ENCODE measurements around the gene NEMP1. TPM values are rescaled to one million over a fixed set of nuclear protein-coding genes. Genes with fewer than 3 reads are reported as not detected.

Gene NEMP1
- total RNA-seq, 1 experiment from 2014 or later = 36.6 TPM

DNA sequence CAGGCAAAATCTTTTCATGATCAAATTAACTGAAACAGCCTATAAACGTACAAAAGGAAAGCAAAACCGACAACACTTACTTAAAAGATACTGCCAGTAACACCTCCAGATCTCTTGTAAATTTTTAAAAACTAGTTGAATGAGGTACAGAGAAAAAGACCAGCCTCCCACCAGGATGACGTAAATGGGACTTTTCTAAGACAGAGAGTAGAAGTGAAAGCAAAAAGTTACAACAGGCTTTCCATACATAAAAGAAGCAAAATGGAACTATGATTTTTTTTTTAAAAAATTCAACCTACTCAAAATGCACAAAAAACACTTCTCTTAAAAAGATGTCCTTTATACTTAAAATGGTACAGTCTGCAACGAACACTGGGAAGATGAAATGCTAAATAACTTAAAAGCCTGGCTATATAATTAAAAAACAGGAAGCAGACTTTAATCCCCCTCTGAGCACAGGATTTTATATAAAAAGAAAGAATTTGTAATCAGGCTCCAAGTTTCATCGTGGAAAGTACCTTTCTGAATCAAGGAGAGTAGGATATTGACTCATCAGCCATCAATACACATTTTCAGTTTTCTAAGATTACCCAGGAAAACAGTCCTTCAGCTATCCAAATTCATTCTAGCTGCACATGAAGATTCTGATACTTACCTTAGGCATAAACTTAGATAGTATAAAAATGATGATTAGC lies 14.5 kb downstream of the NEMP1 start:
- no peak overlapping the region for H2AFZ ChIP-seq
- DNase-seq = no peak
- H3F3A ChIP-seq (ENCODE audit: insufficient read depth, low read depth) = peaks cover 9% of the 10 kb centered on the region; the same call in 1 of the 2 replicates
- H3K9me2 ChIP-seq (ENCODE audit: insufficient read depth) = no peaks in the 10 kb centered on the region
- TF ChIP-seq CTCF (conservative IDR thresholded peaks at IDR 0.05) = no peak
- no peak for TF ChIP-seq EZH2 (IDR thresholded peaks at IDR 0.05; ENCODE audit: low read depth)
- no peaks in the 10 kb centered on the region for H3K27me3 ChIP-seq (ENCODE audit: insufficient read depth, low read depth)
- ChIA-PET POLR2A (ENCODE audit: unreplicated experiment) (interaction anchor here (0.6 kb wide), 1 partner anchor 109 kb away, joined by 3 read pairs; no protein-coding TSS in a partner anchor), CTCF (no interaction called here)
- no peaks in the 10 kb centered on the region for H3K9me3 ChIP-seq (ENCODE audit: insufficient read depth, low read depth)
- H3K4me1 ChIP-seq (replicated peaks; ENCODE audit: insufficient read depth) = no peaks in the 10 kb centered on the region
- H3K79me2 ChIP-seq (ENCODE audit: low read depth) = no peaks in the 10 kb centered on the region
- H4K20me1 ChIP-seq (ENCODE audit: insufficient read depth) = no peaks in the 10 kb centered on the region; the same call in 1 of the 2 replicates
- no TSS peak for BruUV-seq (replicated peaks)
- intact Hi-C loops (cut with micrococcal nuclease; ENCODE audit: unreplicated experiment) = no loop called here
- no peaks in the 10 kb centered on the region for H3K36me3 ChIP-seq (ENCODE audit: low read depth)
- H3K4me2 ChIP-seq = no peak overlapping the region
- H3K4me3 ChIP-seq = no peak overlapping the region
- H3K27ac ChIP-seq = no peak overlapping the region

DNA sequence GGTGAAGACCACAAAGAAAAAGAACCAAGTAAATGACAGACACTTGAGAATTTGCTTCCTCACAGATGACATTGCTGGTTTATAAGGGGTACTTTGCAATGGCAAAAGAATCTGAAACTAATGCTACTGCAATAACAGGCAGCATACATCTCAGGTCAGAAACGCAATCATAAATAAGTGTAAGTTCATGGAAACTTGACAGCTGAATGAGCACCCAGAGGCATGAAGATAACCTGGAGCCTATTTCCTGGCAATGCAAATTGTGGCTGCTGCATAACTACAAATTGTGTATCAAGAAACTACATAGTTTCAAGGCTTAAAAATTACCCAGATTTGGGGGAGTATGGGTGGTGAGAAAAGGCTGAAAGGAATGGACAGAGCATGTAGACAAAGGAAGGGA lies 20.1 kb downstream of the NEMP1 start:
- Histone ChIP-seq H3F3A (ENCODE audit: insufficient read depth, low read depth) (no peaks in the 10 kb centered on the region), H2AFZ (no peak overlapping the region), H3K4me3 (no peak overlapping the region), H4K20me1 (ENCODE audit: insufficient read depth) (no peaks in the 10 kb centered on the region; the same call in 1 of the 2 replicates), H3K36me3 (ENCODE audit: low read depth) (peaks cover 6% of the 10 kb centered on the region; the same call in 1 of the 2 replicates), H3K4me1 (replicated peaks; ENCODE audit: insufficient read depth) (no peaks in the 10 kb centered on the region), H3K4me2 (no peak overlapping the region), H3K27me3 (ENCODE audit: insufficient read depth, low read depth) (no peaks in the 10 kb centered on the region), H3K79me2 (ENCODE audit: low read depth) (no peaks in the 10 kb centered on the region), H3K9me3 (ENCODE audit: insufficient read depth, low read depth) (no peaks in the 10 kb centered on the region), H3K27ac (no peak overlapping the region), H3K9me2 (ENCODE audit: insufficient read depth) (no peaks in the 10 kb centered on the region)
- ChIA-PET CTCF (no interaction called here), POLR2A (ENCODE audit: unreplicated experiment) (no interaction called here)
- no TSS peak for BruUV-seq (replicated peaks)
- no peak for DNase-seq
- intact Hi-C loops (cut with micrococcal nuclease; ENCODE audit: unreplicated experiment) = no loop called here
- no peak for TF ChIP-seq EZH2 (IDR thresholded peaks at IDR 0.05; ENCODE audit: low read depth)
- no peak for TF ChIP-seq CTCF (conservative IDR thresholded peaks at IDR 0.05)

- Histone ChIP-seq H3K4me3 (no peak overlapping the region), H3K4me1 (replicated peaks; ENCODE audit: insufficient read depth) (no peaks in the 10 kb centered on the region), H3F3A (ENCODE audit: insufficient read depth, low read depth) (no peaks in the 10 kb centered on the region), H3K4me2 (no peak overlapping the region), H3K79me2 (ENCODE audit: low read depth) (no peaks in the 10 kb centered on the region), H3K9me2 (ENCODE audit: insufficient read depth) (no peaks in the 10 kb centered on the region), H2AFZ (no peak overlapping the region), H3K9me3 (ENCODE audit: insufficient read depth, low read depth) (no peaks in the 10 kb centered on the region), H3K36me3 (ENCODE audit: low read depth) (peaks cover 6% of the 10 kb centered on the region; the same call in 1 of the 2 replicates), H4K20me1 (ENCODE audit: insufficient read depth) (no peaks in the 10 kb centered on the region), H3K27ac (no peak overlapping the region), H3K27me3 (ENCODE audit: insufficient read depth, low read depth) (no peaks in the 10 kb centered on the region)
- ChIA-PET POLR2A (ENCODE audit: unreplicated experiment) (no interaction called here), CTCF (interaction anchor here (0.5 to 0.7 kb wide), 3 partner anchors 12 to 238 kb away, joined by 3 read pairs; no protein-coding TSS in a partner anchor)
- TF ChIP-seq EZH2 (IDR thresholded peaks at IDR 0.05; ENCODE audit: low read depth) (no peak), CTCF (conservative IDR thresholded peaks at IDR 0.05) (no peak)
- no peak for DNase-seq
- BruUV-seq (replicated peaks) = no TSS peak
- intact Hi-C loops (cut with micrococcal nuclease; ENCODE audit: unreplicated experiment) = no loop called here
Measured at GRCh38 chr12:57057067-57057751, 21.4 kb downstream of the NEMP1 start.

All from PC-9 (cell line).